Activated T-helper 17 cell treated with anti-CD3 and anti-CD28 coated beads, Interleukin-2, amount 50 U/mL, for 72 hours (primary cell): ENCODE measurements around the gene TTLL10. TPM values are rescaled to one million over a fixed set of nuclear protein-coding genes. Genes with fewer than 3 reads are reported as not detected.
A peak's percentile ranks its signal among the peaks of the same experiment; 100 is the strongest.

Source experiments
- ATAC-seq: fragments of 150-1000 bp; cut with Tn5 transposase; replicated peaks from 2 replicates; pipeline ENCODE4 v1.10.0; 2021; ENCODE audit warnings: mild to moderate bottlenecking, moderate library complexity
- H3K27ac Mint-ChIP-seq: one replicate; pipeline ENCODE4 v1.8.0; 2022; ENCODE audit warnings: mixed read lengths
- H3K27me3 Mint-ChIP-seq: one replicate; pipeline ENCODE4 v1.8.0; 2022; ENCODE audit warnings: mixed read lengths
- H3K36me3 Mint-ChIP-seq: one replicate; pipeline ENCODE4 v1.8.0; 2022; ENCODE audit warnings: low read depth, mild to moderate bottlenecking, mixed read lengths
- H3K4me1 Mint-ChIP-seq: one replicate; pipeline ENCODE4 v1.8.0; 2022; ENCODE audit warnings: mixed read lengths
- H3K4me3 Mint-ChIP-seq: one replicate; pipeline ENCODE4 v1.8.0; 2022; ENCODE audit warnings: mild to moderate bottlenecking, mixed read lengths
- H3K9me3 Mint-ChIP-seq: one replicate; pipeline ENCODE4 v1.8.0; 2022; ENCODE audit warnings: mixed read lengths
- total RNA-seq, 2 donors: library from RNA; stranded (reverse); gene quantifications; one replicate each; pipeline ENCODE4 v1.2.3, GENCODE V29; 2022

Gene TTLL10
- total RNA-seq, 2 donors from 2014 or later: 0.11 TPM; not detected in 1

DNA sequence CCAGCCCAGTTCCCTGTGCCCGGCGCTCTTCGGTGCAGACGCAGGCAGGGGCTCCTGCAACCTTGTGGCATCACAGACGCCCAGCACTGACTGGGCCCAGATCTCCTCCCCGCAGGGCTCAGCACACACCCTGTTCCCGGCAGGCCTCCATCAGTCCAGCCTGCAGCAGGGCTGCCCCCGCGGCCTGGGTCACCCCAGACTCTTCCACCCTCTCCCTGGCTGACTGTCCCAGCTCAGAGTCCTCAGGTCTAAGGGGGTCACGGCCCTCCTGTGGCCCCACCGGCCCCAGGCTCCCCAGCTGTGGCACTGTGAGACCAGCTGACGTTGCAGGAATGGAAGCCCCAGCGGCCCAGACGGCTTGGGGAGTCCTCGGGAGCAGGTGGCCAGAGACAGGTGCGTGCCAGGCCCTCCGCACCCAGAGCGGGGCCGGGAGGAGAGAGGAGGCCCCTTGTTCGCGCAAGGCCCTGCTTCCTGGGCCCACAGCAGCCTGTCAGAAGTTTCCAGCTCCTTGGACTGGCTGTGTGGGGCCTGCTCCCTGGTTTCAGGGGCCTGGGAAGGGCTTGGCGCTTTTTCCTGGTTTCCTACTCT lies 62.6 kb downstream of the TTLL10 start:
- Mint-ChIP-seq H3K9me3 (no peaks in the 10 kb centered on the region), H3K27ac (no peak overlapping the region), H3K27me3 (no peaks in the 10 kb centered on the region), H3K36me3 (peaks cover 18% of the 10 kb centered on the region), H3K4me1 (peaks cover 12% of the 10 kb centered on the region), H3K4me3 (no peak overlapping the region)
- no peak for ATAC-seq

GRCh38 chr1:1236945-1237873 lies 63.5 kb downstream of the TTLL10 start:
- H3K9me3 Mint-ChIP-seq: no peaks in the 10 kb centered on the region
- H3K4me1 Mint-ChIP-seq: peaks cover 12% of the 10 kb centered on the region
- H3K36me3 Mint-ChIP-seq: peaks cover 17% of the 10 kb centered on the region
- no peak overlapping the region for H3K4me3 Mint-ChIP-seq
- H3K27me3 Mint-ChIP-seq: no peaks in the 10 kb centered on the region
- H3K27ac Mint-ChIP-seq: no peak overlapping the region
- ATAC-seq: no peak

GRCh38 chr1:1237874-1238701 lies 64.4 kb downstream of the TTLL10 start:
- H3K36me3 Mint-ChIP-seq: peaks cover 17% of the 10 kb centered on the region
- H3K27me3 Mint-ChIP-seq: no peaks in the 10 kb centered on the region
- no peak overlapping the region for H3K27ac Mint-ChIP-seq
- no peaks in the 10 kb centered on the region for H3K9me3 Mint-ChIP-seq
- peak; percentile 57 for ATAC-seq
- H3K4me3 Mint-ChIP-seq: no peak overlapping the region
- H3K4me1 Mint-ChIP-seq: peaks cover 12% of the 10 kb centered on the region

DNA sequence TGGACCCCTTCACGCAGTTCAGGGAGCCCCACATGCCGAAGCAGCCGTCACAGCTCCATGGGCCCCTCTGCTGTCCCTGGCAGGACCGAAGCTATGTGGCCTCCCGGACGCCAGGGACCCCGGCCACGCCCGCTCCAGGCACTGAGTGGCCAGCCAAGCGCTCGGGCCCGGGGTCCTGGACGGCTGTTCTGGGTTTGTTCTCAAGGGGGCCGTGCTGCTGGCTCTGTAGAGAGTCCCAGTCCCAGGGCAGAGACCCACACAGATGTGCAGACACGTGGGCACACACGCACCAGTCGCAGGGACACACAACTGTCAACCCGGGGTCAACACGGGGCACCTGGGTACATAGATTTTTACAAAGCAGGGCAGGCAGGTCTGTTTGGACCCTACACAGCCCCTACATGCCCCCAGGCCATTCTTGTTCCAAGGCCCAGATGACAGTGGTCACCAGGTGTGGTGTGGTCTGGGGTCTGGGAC lies 65.1 kb downstream of the TTLL10 start:
- no peak for ATAC-seq
- Mint-ChIP-seq H3K4me1 (peaks cover 8% of the 10 kb centered on the region), H3K36me3 (peaks cover 11% of the 10 kb centered on the region), H3K27me3 (no peaks in the 10 kb centered on the region), H3K4me3 (no peak overlapping the region), H3K9me3 (no peaks in the 10 kb centered on the region), H3K27ac (no peak overlapping the region)

DNA sequence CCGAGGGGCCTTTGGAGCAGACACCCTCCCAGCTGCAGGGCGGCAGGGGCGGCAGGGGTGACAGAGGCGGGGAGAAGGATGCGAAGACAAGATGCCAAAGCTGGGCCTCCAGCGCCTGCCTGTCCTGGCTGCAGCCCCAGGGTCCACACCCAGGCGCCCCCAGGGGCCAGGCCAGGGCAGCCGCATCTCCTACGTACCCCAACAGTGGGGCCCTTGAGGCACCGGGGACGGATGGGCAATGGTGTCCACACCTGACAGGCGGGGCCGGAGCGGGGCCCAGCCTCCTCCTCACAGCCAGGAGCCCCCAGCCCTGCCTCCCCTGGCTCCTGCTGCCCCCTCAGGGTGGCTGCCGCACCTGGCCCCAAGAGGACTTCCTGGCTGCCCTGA lies 65.5 kb downstream of the TTLL10 start:
- H3K36me3 Mint-ChIP-seq: peaks cover 7% of the 10 kb centered on the region
- peaks cover 5% of the 10 kb centered on the region for H3K4me1 Mint-ChIP-seq
- H3K27ac Mint-ChIP-seq: no peak overlapping the region
- no peaks in the 10 kb centered on the region for H3K9me3 Mint-ChIP-seq
- ATAC-seq: no peak
- no peak overlapping the region for H3K4me3 Mint-ChIP-seq
- H3K27me3 Mint-ChIP-seq: no peaks in the 10 kb centered on the region

- H3K36me3 Mint-ChIP-seq: peaks cover 1% of the 10 kb centered on the region
- no peaks in the 10 kb centered on the region for H3K27me3 Mint-ChIP-seq
- H3K27ac Mint-ChIP-seq: no peak overlapping the region
- H3K9me3 Mint-ChIP-seq: no peaks in the 10 kb centered on the region
- H3K4me3 Mint-ChIP-seq: no peak overlapping the region
- no peaks in the 10 kb centered on the region for H3K4me1 Mint-ChIP-seq
- no peak for ATAC-seq
These were observed 66.1 kb downstream of the TTLL10 start for GRCh38 chr1:1239614-1240347.

GRCh38 chr1:1240348-1240732 lies 66.7 kb downstream of the TTLL10 start:
- H3K27me3 Mint-ChIP-seq: no peaks in the 10 kb centered on the region
- H3K4me1 Mint-ChIP-seq: no peaks in the 10 kb centered on the region
- H3K4me3 Mint-ChIP-seq: no peak overlapping the region
- no peaks in the 10 kb centered on the region for H3K9me3 Mint-ChIP-seq
- no peak for ATAC-seq
- H3K27ac Mint-ChIP-seq: no peak overlapping the region
- H3K36me3 Mint-ChIP-seq: no peaks in the 10 kb centered on the region

- Mint-ChIP-seq H3K4me1 (no peaks in the 10 kb centered on the region), H3K27me3 (no peaks in the 10 kb centered on the region), H3K9me3 (no peaks in the 10 kb centered on the region), H3K36me3 (no peaks in the 10 kb centered on the region), H3K4me3 (no peak overlapping the region), H3K27ac (no peak overlapping the region)
- ATAC-seq: no peak
These were observed 67.3 kb downstream of the TTLL10 start for GRCh38 chr1:1240822-1241587.

DNA sequence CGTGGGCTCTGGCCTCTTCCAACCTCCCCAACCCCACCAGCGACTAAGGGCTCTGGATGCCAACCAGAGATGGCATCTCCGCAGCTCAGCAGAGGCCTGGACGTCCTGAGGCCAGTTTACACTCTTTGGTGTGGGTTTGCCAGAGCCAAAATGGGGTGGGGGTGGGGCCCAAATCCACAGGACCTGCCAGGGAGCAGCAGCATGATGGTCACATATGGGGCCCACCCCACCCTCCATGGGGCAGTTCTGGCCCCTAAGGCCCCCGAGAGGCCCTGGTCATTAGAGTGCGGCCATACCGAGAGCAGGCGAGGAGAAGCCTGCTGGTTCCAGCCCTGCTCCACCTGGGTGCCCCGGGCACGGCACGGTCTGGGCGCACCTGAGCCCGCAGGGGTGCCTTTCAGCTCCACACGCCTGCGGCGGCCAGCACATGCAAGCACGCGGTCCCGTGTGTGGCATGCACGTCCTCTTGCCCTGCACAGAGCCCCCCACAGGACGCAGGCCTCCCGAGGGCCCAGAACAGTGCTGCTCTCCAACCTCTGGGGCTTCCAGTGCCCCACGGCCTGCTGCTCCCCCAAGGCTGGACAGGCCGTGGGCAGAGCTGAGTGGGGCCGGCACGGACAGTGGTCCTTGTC lies 68.0 kb downstream of the TTLL10 start:
- Mint-ChIP-seq H3K27me3 (no peaks in the 10 kb centered on the region), H3K9me3 (no peaks in the 10 kb centered on the region), H3K4me3 (no peak overlapping the region), H3K4me1 (no peaks in the 10 kb centered on the region), H3K27ac (no peak overlapping the region), H3K36me3 (no peaks in the 10 kb centered on the region)
- no peak for ATAC-seq

DNA sequence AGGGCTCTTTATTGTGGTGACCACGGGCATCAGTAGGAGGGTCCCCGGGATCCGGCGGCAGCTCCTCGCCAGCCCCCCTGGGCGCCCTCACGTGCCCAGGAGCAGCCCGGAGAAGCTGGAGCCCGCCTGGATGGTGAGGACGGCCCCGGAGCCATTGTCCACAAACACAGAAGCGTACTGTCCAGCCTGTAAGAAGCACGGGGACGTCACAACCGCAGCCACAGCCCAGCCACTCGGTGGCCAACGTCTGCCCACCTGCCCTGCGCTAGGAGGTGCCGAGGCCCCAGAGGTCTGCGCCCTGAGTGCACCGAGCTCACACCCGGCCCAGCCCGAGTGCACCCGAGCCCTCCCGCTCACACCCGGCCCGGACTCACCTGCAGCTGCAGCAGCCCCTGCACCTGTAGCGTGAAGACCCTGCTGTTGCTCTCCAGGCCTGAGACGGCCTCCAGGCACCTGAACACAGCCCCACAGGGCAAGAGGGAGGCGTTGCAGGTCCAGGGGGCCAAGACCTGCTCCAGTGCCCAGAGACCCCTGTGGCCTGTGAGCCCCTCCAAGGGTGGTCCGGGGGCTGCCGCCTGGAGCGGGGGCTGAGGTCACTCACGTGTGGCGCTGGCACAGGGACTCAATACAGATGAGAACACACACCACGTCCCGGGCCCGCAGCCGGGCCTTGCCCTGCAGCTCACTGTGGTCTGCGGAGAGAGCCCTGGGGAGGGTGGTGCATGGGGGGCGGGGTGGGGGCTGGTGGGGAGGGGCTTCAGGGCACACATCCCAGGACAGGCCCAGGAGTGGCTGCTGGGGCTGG lies 69.0 kb downstream of the TTLL10 start:
- no peak for ATAC-seq
- Mint-ChIP-seq H3K27me3 (no peaks in the 10 kb centered on the region), H3K36me3 (no peaks in the 10 kb centered on the region), H3K4me1 (no peaks in the 10 kb centered on the region), H3K27ac (no peak overlapping the region), H3K4me3 (no peak overlapping the region), H3K9me3 (no peaks in the 10 kb centered on the region)

DNA sequence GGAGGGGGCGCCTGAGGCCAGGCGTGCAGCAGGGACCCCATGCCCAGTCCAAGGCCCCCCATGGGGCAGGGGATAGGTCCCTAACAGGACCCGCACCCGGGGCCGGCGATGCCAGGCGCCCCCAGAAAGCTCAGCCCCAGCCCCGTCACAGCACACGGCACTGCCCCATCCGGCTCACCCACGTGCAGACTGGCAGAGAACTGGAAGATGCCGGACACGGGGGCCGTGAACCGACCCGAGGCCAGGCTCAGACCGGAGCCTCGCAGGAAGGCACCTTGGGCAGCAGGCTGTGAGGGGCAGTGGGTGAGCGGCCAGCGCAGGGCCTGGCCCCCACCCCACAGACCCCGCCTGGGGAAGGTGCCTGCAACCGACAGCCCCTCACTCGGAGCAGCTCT lies 69.6 kb downstream of the TTLL10 start:
- ATAC-seq: no peak
- H3K4me3 Mint-ChIP-seq: no peak overlapping the region
- H3K27ac Mint-ChIP-seq: no peak overlapping the region
- no peaks in the 10 kb centered on the region for H3K36me3 Mint-ChIP-seq
- H3K9me3 Mint-ChIP-seq: no peaks in the 10 kb centered on the region
- no peaks in the 10 kb centered on the region for H3K27me3 Mint-ChIP-seq
- H3K4me1 Mint-ChIP-seq: no peaks in the 10 kb centered on the region

DNA sequence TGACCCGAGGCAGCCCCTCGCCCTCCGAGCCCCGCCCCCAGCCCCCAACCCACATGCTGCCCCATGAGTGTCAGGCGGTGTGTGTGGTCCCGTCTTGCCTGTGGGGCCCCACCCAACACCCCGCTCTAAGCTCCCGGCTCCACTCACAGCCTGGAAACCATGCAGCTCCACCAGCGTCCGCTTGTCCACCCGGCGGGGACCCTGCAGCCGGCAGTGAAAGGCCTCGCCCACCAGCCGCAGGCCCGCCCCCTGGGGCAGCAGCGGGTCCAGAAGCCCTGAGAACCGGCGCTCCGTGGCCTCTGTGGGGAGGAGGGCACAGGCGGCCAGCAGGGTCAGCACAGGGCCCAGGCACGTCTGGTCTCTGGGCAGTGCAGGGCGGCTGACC lies 70.1 kb downstream of the TTLL10 start:
- no peaks in the 10 kb centered on the region for H3K9me3 Mint-ChIP-seq
- H3K36me3 Mint-ChIP-seq: no peaks in the 10 kb centered on the region
- H3K4me1 Mint-ChIP-seq: no peaks in the 10 kb centered on the region
- H3K4me3 Mint-ChIP-seq: no peak overlapping the region
- ATAC-seq: peak; percentile 14
- no peaks in the 10 kb centered on the region for H3K27me3 Mint-ChIP-seq
- H3K27ac Mint-ChIP-seq: no peak overlapping the region
